ENCODE measurements around the gene NHSL2.

- TF ChIP-seq CTCF (IDR thresholded peaks at IDR 0.05) (no peak), POLR2A (IDR thresholded peaks at IDR 0.05) (no peak)
Measured at GRCh38 chrX:72023071-72023470, 112.4 kb downstream of the NHSL2 start.

All from lower leg skin (tissue), 3 donors.